SK-N-SH treated with all-trans-retinoic acid at 6 μM for 48 hours (cell line): ENCODE data around the gene BOK.
A peak's percentile ranks its signal among the peaks of the same experiment; 100 is the strongest.

Source experiments
- ATAC-seq: fragments of 200-7000 bp; cut with Tn5 transposase; 3 replicates; pipeline ENCODE4 v1.9.1; 2020; ENCODE audit warnings: mild to moderate bottlenecking, moderate library complexity
- ARNTL ChIP-seq: fragments of 450-650 bp; formaldehyde crosslinking; IDR thresholded peaks from 2 replicates; pipeline ENCODE4 v1.5.0; 2020; ENCODE audit warnings: low read depth, mild to moderate bottlenecking, moderate library complexity, borderline replicate concordance
- BACH2 ChIP-seq: fragments of 250-450 bp; sonication (Bioruptor Pico); IDR thresholded peaks from 2 replicates; pipeline ENCODE4 v1.9.0; 2021; ENCODE audit warnings: mild to moderate bottlenecking, borderline replicate concordance
- CREB5 ChIP-seq: fragments of 250-450 bp; sonication (Bioruptor Pico); IDR thresholded peaks from 2 replicates; pipeline ENCODE4 v1.5.1; 2020; ENCODE audit warnings: low read depth, mild to moderate bottlenecking, moderate library complexity
- ESRRG ChIP-seq: fragments of 250-450 bp; sonication (Bioruptor Pico); IDR thresholded peaks from 2 replicates; pipeline ENCODE4 v1.6.1; 2021; ENCODE audit warnings: mild to moderate bottlenecking
- GLIS3 ChIP-seq: fragments of 250-450 bp; sonication (Bioruptor Pico); IDR thresholded peaks from 2 replicates; pipeline ENCODE4 v1.5.0; 2020; ENCODE audit warnings: mild to moderate bottlenecking, moderate library complexity
- OSR1 ChIP-seq: fragments of 250-450 bp; sonication (Bioruptor Pico); IDR thresholded peaks from 2 replicates; pipeline ENCODE4 v1.8.0; 2022; ENCODE audit warnings: moderate library complexity, mild to moderate bottlenecking, inconsistent platforms
- PATZ1 ChIP-seq: fragments of 250-450 bp; sonication (Bioruptor Pico); IDR thresholded peaks from 2 replicates; pipeline ENCODE4 v1.8.0; 2020; ENCODE audit warnings: mild to moderate bottlenecking, moderate library complexity, borderline replicate concordance
- RARB ChIP-seq: fragments of 250-450 bp; sonication (Bioruptor Pico); IDR thresholded peaks from 2 replicates; pipeline ENCODE4 v1.8.0; 2021; ENCODE audit warnings: mild to moderate bottlenecking, moderate library complexity
- SNAI2 ChIP-seq: fragments of 250-450 bp; sonication (Bioruptor Pico); IDR thresholded peaks from 2 replicates; pipeline ENCODE4 v1.5.0; 2020; ENCODE audit warnings: mild to moderate bottlenecking, moderate library complexity
- TCF4 ChIP-seq: fragments of 250-450 bp; sonication (Bioruptor Pico); IDR thresholded peaks from 2 replicates; pipeline ENCODE4 v1.8.0; 2021; ENCODE audit warnings: mild to moderate bottlenecking, moderate library complexity, borderline replicate concordance
- TOX ChIP-seq: fragments of 250-450 bp; sonication (Bioruptor Pico); IDR thresholded peaks from 2 replicates; pipeline ENCODE4 v1.8.0; 2021; ENCODE audit warnings: mild to moderate bottlenecking, moderate library complexity, borderline replicate concordance
- ZC3H10 ChIP-seq: fragments of 250-450 bp; sonication (Bioruptor Pico); IDR thresholded peaks from 2 replicates; pipeline ENCODE4 v1.5.1; 2021; ENCODE audit warnings: mild to moderate bottlenecking, moderate library complexity
- ZFP3 ChIP-seq: fragments of 250-450 bp; sonication (Bioruptor Pico); IDR thresholded peaks from 2 replicates; pipeline ENCODE4 v1.5.0; 2020; ENCODE audit warnings: mild to moderate bottlenecking, moderate library complexity
- ZFP30 ChIP-seq: fragments of 450-650 bp; formaldehyde crosslinking; IDR thresholded peaks from 2 replicates; pipeline ENCODE4 v1.5.0; 2022; ENCODE audit warnings: mild to moderate bottlenecking, moderate library complexity
- ZNF565 ChIP-seq: fragments of 450-650 bp; formaldehyde crosslinking; conservative IDR thresholded peaks from 2 replicates; pipeline ENCODE4 v1.5.0; 2020; ENCODE audit warnings: low read depth, mild to moderate bottlenecking, moderate library complexity
- ZNF70 ChIP-seq: fragments of 450-650 bp; formaldehyde crosslinking; IDR thresholded peaks from 2 replicates; pipeline ENCODE4 v1.5.0; 2020; ENCODE audit warnings: mild to moderate bottlenecking, moderate library complexity
- ZNF8 ChIP-seq: fragments of 450-650 bp; formaldehyde crosslinking; IDR thresholded peaks from 2 replicates; pipeline ENCODE4 v1.5.0; 2020; ENCODE audit warnings: mild to moderate bottlenecking, moderate library complexity
- TF ChIP-seq, protein P1 (sequence below): fragments of 250-450 bp; sonication (Bioruptor Pico); IDR thresholded peaks from 2 replicates; pipeline ENCODE4 v1.5.0; 2020; ENCODE audit warnings: mild to moderate bottlenecking, moderate library complexity
- TF ChIP-seq, protein P2 (sequence below): fragments of 250-450 bp; sonication (Bioruptor Pico); IDR thresholded peaks from 2 replicates; pipeline ENCODE4 v1.8.0; 2021; ENCODE audit warnings: low read depth, mild to moderate bottlenecking, moderate library complexity, borderline replicate concordance

Gene BOK

GRCh38 chr2:241558532-241559322 is at the start of gene BOK:
Gene BOK, plus strand, starts transcription at chr2:241558745. Its CDS starts 739 bp downstream, at chr2:241559484.
- ATAC-seq: peak; percentile 20
- TF ChIP-seq, protein P1, sequence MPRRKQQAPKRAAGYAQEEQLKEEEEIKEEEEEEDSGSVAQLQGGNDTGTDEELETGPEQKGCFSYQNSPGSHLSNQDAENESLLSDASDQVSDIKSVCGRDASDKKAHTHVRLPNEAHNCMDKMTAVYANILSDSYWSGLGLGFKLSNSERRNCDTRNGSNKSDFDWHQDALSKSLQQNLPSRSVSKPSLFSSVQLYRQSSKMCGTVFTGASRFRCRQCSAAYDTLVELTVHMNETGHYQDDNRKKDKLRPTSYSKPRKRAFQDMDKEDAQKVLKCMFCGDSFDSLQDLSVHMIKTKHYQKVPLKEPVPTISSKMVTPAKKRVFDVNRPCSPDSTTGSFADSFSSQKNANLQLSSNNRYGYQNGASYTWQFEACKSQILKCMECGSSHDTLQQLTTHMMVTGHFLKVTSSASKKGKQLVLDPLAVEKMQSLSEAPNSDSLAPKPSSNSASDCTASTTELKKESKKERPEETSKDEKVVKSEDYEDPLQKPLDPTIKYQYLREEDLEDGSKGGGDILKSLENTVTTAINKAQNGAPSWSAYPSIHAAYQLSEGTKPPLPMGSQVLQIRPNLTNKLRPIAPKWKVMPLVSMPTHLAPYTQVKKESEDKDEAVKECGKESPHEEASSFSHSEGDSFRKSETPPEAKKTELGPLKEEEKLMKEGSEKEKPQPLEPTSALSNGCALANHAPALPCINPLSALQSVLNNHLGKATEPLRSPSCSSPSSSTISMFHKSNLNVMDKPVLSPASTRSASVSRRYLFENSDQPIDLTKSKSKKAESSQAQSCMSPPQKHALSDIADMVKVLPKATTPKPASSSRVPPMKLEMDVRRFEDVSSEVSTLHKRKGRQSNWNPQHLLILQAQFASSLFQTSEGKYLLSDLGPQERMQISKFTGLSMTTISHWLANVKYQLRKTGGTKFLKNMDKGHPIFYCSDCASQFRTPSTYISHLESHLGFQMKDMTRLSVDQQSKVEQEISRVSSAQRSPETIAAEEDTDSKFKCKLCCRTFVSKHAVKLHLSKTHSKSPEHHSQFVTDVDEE: no peak
- TF ChIP-seq BACH2 (no peak), ZNF8 (CRISPR knock-in tag) (no peak), CREB5 (CRISPR knock-in tag) (no peak), PATZ1 (no peak), ZFP30 (no peak), SNAI2 (CRISPR knock-in tag) (no peak), OSR1 (CRISPR knock-in tag) (no peak)
- TF ChIP-seq, protein P2, sequence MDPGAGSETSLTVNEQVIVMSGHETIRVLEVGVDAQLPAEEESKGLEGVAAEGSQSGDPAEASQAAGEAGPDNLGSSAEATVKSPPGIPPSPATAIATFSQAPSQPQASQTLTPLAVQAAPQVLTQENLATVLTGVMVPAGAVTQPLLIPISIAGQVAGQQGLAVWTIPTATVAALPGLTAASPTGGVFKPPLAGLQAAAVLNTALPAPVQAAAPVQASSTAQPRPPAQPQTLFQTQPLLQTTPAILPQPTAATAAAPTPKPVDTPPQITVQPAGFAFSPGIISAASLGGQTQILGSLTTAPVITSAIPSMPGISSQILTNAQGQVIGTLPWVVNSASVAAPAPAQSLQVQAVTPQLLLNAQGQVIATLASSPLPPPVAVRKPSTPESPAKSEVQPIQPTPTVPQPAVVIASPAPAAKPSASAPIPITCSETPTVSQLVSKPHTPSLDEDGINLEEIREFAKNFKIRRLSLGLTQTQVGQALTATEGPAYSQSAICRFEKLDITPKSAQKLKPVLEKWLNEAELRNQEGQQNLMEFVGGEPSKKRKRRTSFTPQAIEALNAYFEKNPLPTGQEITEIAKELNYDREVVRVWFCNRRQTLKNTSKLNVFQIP: no peak

GRCh38 chr2:241509155-241509784 is 49.3 kb upstream of the BOK start:
- TF ChIP-seq ZNF565 (no peak), ZNF70 (CRISPR knock-in tag) (no peak), TOX (no peak), SNAI2 (CRISPR knock-in tag) (no peak), BACH2 (no peak), CREB5 (CRISPR knock-in tag) (no peak), ZC3H10 (CRISPR knock-in tag) (no peak), ESRRG (no peak), RARB (CRISPR knock-in tag) (no peak), ZNF8 (CRISPR knock-in tag) (no peak), TCF4 (CRISPR knock-in tag) (no peak), PATZ1 (no peak), GLIS3 (CRISPR knock-in tag) (no peak), OSR1 (CRISPR knock-in tag) (no peak), ZFP3 (CRISPR knock-in tag) (no peak), ARNTL (CRISPR knock-in tag) (no peak), ZFP30 (no peak)
- TF ChIP-seq, protein P1: no peak
- TF ChIP-seq, protein P2: no peak
- ATAC-seq: no peak
